ENCODE measurements around the gene GPRIN1.

- TF ChIP-seq, protein P1, sequence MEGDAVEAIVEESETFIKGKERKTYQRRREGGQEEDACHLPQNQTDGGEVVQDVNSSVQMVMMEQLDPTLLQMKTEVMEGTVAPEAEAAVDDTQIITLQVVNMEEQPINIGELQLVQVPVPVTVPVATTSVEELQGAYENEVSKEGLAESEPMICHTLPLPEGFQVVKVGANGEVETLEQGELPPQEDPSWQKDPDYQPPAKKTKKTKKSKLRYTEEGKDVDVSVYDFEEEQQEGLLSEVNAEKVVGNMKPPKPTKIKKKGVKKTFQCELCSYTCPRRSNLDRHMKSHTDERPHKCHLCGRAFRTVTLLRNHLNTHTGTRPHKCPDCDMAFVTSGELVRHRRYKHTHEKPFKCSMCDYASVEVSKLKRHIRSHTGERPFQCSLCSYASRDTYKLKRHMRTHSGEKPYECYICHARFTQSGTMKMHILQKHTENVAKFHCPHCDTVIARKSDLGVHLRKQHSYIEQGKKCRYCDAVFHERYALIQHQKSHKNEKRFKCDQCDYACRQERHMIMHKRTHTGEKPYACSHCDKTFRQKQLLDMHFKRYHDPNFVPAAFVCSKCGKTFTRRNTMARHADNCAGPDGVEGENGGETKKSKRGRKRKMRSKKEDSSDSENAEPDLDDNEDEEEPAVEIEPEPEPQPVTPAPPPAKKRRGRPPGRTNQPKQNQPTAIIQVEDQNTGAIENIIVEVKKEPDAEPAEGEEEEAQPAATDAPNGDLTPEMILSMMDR (IDR thresholded peaks at IDR 0.05; ENCODE audit: insufficient read depth, low read length, poor library complexity, severe bottlenecking): no peak
- TF ChIP-seq EZH2phosphoT487 (conservative IDR thresholded peaks at IDR 0.05; ENCODE audit: low read length): no peak
These were observed 34.2 kb downstream of the GPRIN1 start for GRCh38 chr5:176575488-176576422.

Measured in SU-DHL-6 (cell line).